H9 (cell line): ENCODE results near the gene ZFYVE27. TPM values are rescaled to one million over a fixed set of nuclear protein-coding genes. Genes with fewer than 3 reads are reported as not detected.

ENCODE experiments used
- DNase-seq: peaks from one replicate; pipeline ENCODE4 v3.0.0-alpha.2; 2017
- H2AFZ ChIP-seq: one replicate; pipeline ENCODE4 v1.6.1; 2013; ENCODE audit warnings: mild to moderate bottlenecking, low read length, control low read depth, moderate library complexity
- H2AK5ac ChIP-seq: 2 replicates; pipeline ENCODE4 v1.6.1; 2013; ENCODE audit warnings: low read length, control low read depth, mixed read lengths; ENCODE audit not compliant: insufficient read length
- H2BK120ac ChIP-seq: one replicate; pipeline ENCODE4 v1.6.1; 2013; ENCODE audit warnings: low read depth, mild to moderate bottlenecking, low read length, control low read depth, inconsistent platforms; ENCODE audit not compliant: poor library complexity, severe bottlenecking
- H2BK12ac ChIP-seq: 2 replicates; pipeline ENCODE4 v1.6.1; 2013; ENCODE audit warnings: low read length, control low read depth, mixed read lengths, low read depth; ENCODE audit not compliant: insufficient read length
- H2BK15ac ChIP-seq: 2 replicates; pipeline ENCODE4 v1.6.1; 2013; ENCODE audit warnings: low read depth, low read length, control low read depth
- H2BK20ac ChIP-seq: one replicate; pipeline ENCODE4 v1.6.1; 2013; ENCODE audit warnings: low read depth, mild to moderate bottlenecking, low read length, control low read depth, inconsistent platforms; ENCODE audit not compliant: poor library complexity, severe bottlenecking
- H2BK5ac ChIP-seq: 2 replicates; pipeline ENCODE4 v1.6.1; 2013; ENCODE audit warnings: low read length, control low read depth, mixed read lengths; ENCODE audit not compliant: insufficient read length
- H3K14ac ChIP-seq: 2 replicates; pipeline ENCODE4 v1.6.1; 2013; ENCODE audit warnings: low read length, control low read depth; ENCODE audit not compliant: insufficient read depth
- H3K18ac ChIP-seq: 2 replicates; pipeline ENCODE4 v1.6.1; 2013; ENCODE audit warnings: low read depth, mild to moderate bottlenecking, mixed read lengths, low read length, control low read depth; ENCODE audit not compliant: insufficient read length
- H3K23ac ChIP-seq: 2 replicates; pipeline ENCODE4 v1.6.1; 2013; ENCODE audit warnings: low read length, control low read depth, mixed read lengths, low read depth; ENCODE audit not compliant: insufficient read length
- H3K23me2 ChIP-seq: 2 replicates; pipeline ENCODE4 v1.6.1; 2013; ENCODE audit warnings: low read depth, mild to moderate bottlenecking, mixed read lengths, low read length, control low read depth; ENCODE audit not compliant: insufficient read length, poor library complexity, severe bottlenecking
- H3K27ac ChIP-seq: 2 replicates; pipeline ENCODE4 v1.5.1; 2013; ENCODE audit warnings: low read length, control low read depth, mixed read lengths, low read depth; ENCODE audit not compliant: insufficient read length
- H3K27me3 ChIP-seq: 2 replicates; pipeline ENCODE4 v1.6.1; 2013; ENCODE audit warnings: low read length, control low read depth, inconsistent platforms; ENCODE audit not compliant: insufficient read depth
- H3K4ac ChIP-seq: 2 replicates; pipeline ENCODE4 v1.6.1; 2013; ENCODE audit warnings: low read depth, mild to moderate bottlenecking, control low read depth, inconsistent platforms, low read length, moderate library complexity
- H3K4me1 ChIP-seq: 2 replicates; pipeline ENCODE4 v1.6.1; 2013; ENCODE audit warnings: low read length, control low read depth, inconsistent platforms; ENCODE audit not compliant: insufficient read depth
- H3K4me2 ChIP-seq: 2 replicates; pipeline ENCODE4 v1.6.1; 2013; ENCODE audit warnings: low read length, control low read depth, mixed read lengths; ENCODE audit not compliant: insufficient read length, insufficient read depth
- H3K56ac ChIP-seq: 2 replicates; pipeline ENCODE4 v1.6.1; 2013; ENCODE audit warnings: low read depth, mild to moderate bottlenecking, mixed read lengths, low read length, control low read depth; ENCODE audit not compliant: insufficient read length
- H3K79me1 ChIP-seq: 2 replicates; pipeline ENCODE4 v1.6.1; 2013; ENCODE audit warnings: low read depth, mild to moderate bottlenecking, moderate library complexity, low read length, control low read depth, inconsistent platforms; ENCODE audit not compliant: insufficient read depth, poor library complexity, severe bottlenecking
- H3K79me2 ChIP-seq: 2 replicates; pipeline ENCODE4 v1.6.1; 2013; ENCODE audit warnings: low read length, control low read depth, inconsistent platforms; ENCODE audit not compliant: insufficient read depth
- H3K9ac ChIP-seq: 2 replicates; pipeline ENCODE4 v1.6.1; 2013; ENCODE audit warnings: low read length, control low read depth, mixed read lengths; ENCODE audit not compliant: insufficient read length; ENCODE audit errors: extremely low read depth
- H3K9me3 ChIP-seq: one replicate; pipeline ENCODE4 v1.6.1; 2013; ENCODE audit warnings: low read depth, low read length, inconsistent platforms; ENCODE audit not compliant: control insufficient read depth
- H3T11ph ChIP-seq: one replicate; pipeline ENCODE4 v1.6.1; 2013; ENCODE audit warnings: mild to moderate bottlenecking, low read length, control low read depth, inconsistent platforms
- H4K20me1 ChIP-seq: one replicate; pipeline ENCODE4 v1.6.1; 2013; ENCODE audit not compliant: control insufficient read depth, insufficient read length, insufficient read depth
- H4K5ac ChIP-seq: 2 replicates; pipeline ENCODE4 v1.6.1; 2013; ENCODE audit warnings: low read depth, mild to moderate bottlenecking, mixed read lengths, low read length, control low read depth; ENCODE audit not compliant: insufficient read length
- H4K8ac ChIP-seq: replicated peaks from 2 replicates; pipeline ENCODE4 v1.6.1; 2013; ENCODE audit warnings: low read length, control low read depth, mixed read lengths, low read depth; ENCODE audit not compliant: insufficient read length
- H4K91ac ChIP-seq: 2 replicates; pipeline ENCODE4 v1.6.1; 2013; ENCODE audit warnings: low read depth, mild to moderate bottlenecking, moderate library complexity, mixed read lengths, low read length, control low read depth; ENCODE audit not compliant: insufficient read length
- H3K27ac Mint-ChIP-seq, 3 experiments: 2 replicates in 2 of 3; 3 replicates in 1 of 3; pipeline ENCODE4 v1.8.0; 2020 to 2021; ENCODE audit warnings: mixed read lengths in 3 of 3, mild to moderate bottlenecking in 1 of 3, moderate library complexity in 1 of 3
- H3K27me3 Mint-ChIP-seq: 2 replicates; pipeline ENCODE4 v1.8.0; 2021; ENCODE audit warnings: low read depth, mild to moderate bottlenecking, moderate library complexity, mixed read lengths
- H3K36me3 Mint-ChIP-seq, 3 experiments: 2 replicates in 2 of 3; 3 replicates in 1 of 3; pipeline ENCODE4 v1.8.0; 2020 to 2021; ENCODE audit warnings: low read depth in 3 of 3, mixed read lengths in 3 of 3; ENCODE audit not compliant: insufficient read depth in 1 of 3
- H3K4me1 Mint-ChIP-seq, 2 experiments: 2 replicates each; pipeline ENCODE4 v1.8.0; 2020; ENCODE audit warnings: mixed read lengths in 2 of 2
- H3K4me3 Mint-ChIP-seq, 2 experiments: 2 replicates in 1 of 2; 3 replicates in 1 of 2; pipeline ENCODE4 v1.8.0; 2020 to 2021; ENCODE audit warnings: mild to moderate bottlenecking in 2 of 2, mixed read lengths in 2 of 2, moderate library complexity in 1 of 2
- H3K9me3 Mint-ChIP-seq, 2 experiments: 2 replicates in 1 of 2; 3 replicates in 1 of 2; pipeline ENCODE4 v1.8.0; 2020; ENCODE audit warnings: mild to moderate bottlenecking in 2 of 2, mixed read lengths in 2 of 2, moderate library complexity in 1 of 2
- WGBS: extraction: QIAGEN DNeasy Blood & Tissue Kit; methylation state at CpG from one replicate; pipeline ENCODE4 v1.1.7; 2013; ENCODE audit warnings: missing lambda C conversion rate, low lambda C conversion rate, mixed read lengths; ENCODE audit not compliant: insufficient read length; ENCODE audit errors: extremely low coverage; 5-methylcytosine and 5-hydroxymethylcytosine counted together
- total RNA-seq: library from RNA; stranded (reverse); gene quantifications from 2 replicates; pipeline ENCODE4 v1.2.1, GENCODE V29; 2021
- TF ChIP-seq, protein P1 (sequence below): fragments of 200-600 bp; sonication (generic); conservative IDR thresholded peaks from 3 replicates; pipeline ENCODE4 v1.8.0; 2021; ENCODE audit warnings: antibody characterized with exemption, mild to moderate bottlenecking

ZFYVE27 gene
- total RNA-seq, 1 experiment from 2014 or later: 33.2 TPM

DNA sequence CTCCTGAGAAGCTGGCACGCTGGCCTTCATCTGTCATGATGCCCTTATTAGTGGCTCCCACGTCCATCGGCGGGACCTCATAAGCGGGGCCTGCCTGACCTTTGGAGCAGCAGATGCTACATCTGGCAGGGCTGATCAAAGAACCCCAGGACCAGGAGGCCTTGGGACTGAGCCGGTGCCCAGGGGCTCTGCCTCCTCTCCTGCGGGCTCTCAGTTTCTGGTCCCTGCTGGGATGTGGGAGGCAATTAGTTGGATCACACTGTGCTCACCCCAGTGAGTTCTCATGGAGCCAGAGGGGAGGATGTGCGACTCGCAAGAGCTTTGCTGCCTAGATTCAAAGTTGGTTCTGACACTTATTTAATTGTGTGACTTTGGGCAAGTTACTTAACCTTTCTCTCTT lies 63.5 kb downstream of the ZFYVE27 start:
- no peaks in the 10 kb centered on the region for H3K4me1 ChIP-seq
- no peak overlapping the region for H4K8ac ChIP-seq
- H2AK5ac ChIP-seq: no peak overlapping the region
- H3K23me2 ChIP-seq: no peaks in the 10 kb centered on the region
- H2BK15ac ChIP-seq: no peak overlapping the region
- no peak overlapping the region for H3K4me3 Mint-ChIP-seq
- TF ChIP-seq, protein P1, sequence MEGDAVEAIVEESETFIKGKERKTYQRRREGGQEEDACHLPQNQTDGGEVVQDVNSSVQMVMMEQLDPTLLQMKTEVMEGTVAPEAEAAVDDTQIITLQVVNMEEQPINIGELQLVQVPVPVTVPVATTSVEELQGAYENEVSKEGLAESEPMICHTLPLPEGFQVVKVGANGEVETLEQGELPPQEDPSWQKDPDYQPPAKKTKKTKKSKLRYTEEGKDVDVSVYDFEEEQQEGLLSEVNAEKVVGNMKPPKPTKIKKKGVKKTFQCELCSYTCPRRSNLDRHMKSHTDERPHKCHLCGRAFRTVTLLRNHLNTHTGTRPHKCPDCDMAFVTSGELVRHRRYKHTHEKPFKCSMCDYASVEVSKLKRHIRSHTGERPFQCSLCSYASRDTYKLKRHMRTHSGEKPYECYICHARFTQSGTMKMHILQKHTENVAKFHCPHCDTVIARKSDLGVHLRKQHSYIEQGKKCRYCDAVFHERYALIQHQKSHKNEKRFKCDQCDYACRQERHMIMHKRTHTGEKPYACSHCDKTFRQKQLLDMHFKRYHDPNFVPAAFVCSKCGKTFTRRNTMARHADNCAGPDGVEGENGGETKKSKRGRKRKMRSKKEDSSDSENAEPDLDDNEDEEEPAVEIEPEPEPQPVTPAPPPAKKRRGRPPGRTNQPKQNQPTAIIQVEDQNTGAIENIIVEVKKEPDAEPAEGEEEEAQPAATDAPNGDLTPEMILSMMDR: no peak
- no peak overlapping the region for H4K5ac ChIP-seq
- no peak overlapping the region for H3T11ph ChIP-seq
- H4K20me1 ChIP-seq: no peaks in the 10 kb centered on the region
- no peak overlapping the region for H3K27ac ChIP-seq
- no peak overlapping the region for H3K23ac ChIP-seq
- H3K18ac ChIP-seq: no peak overlapping the region
- H2BK120ac ChIP-seq: no peak overlapping the region
- no peak overlapping the region for H2AFZ ChIP-seq
- H3K4ac ChIP-seq: no peak overlapping the region
- H3K79me1 ChIP-seq: no peaks in the 10 kb centered on the region
- peaks cover 17% of the 10 kb centered on the region for H3K27me3 Mint-ChIP-seq
- H3K14ac ChIP-seq: no peak overlapping the region
- H3K9me3 ChIP-seq: no peaks in the 10 kb centered on the region
- DNase-seq: no peak
- no peaks in the 10 kb centered on the region for H3K79me2 ChIP-seq
- H2BK20ac ChIP-seq: no peak overlapping the region
- H2BK12ac ChIP-seq: no peak overlapping the region
- H3K27ac Mint-ChIP-seq: no peak overlapping the region
- WGBS: no CpG with 5 or more reads among the region's 9 CpGs
- no peak overlapping the region for H3K4me2 ChIP-seq
- H3K36me3 Mint-ChIP-seq: no peaks in the 10 kb centered on the region; a peak in 1 of 7 replicates
- no peak overlapping the region for H4K91ac ChIP-seq
- H3K9ac ChIP-seq: no peak overlapping the region
- H3K27me3 ChIP-seq: no peaks in the 10 kb centered on the region
- H3K4me1 Mint-ChIP-seq: peaks cover 2 to 6% of the 10 kb centered on the region in 2 experiments; a peak in 3 of 4 replicates
- no peak overlapping the region for H2BK5ac ChIP-seq
- peaks cover 8 to 12% of the 10 kb centered on the region in 2 experiments for H3K9me3 Mint-ChIP-seq
- no peak overlapping the region for H3K56ac ChIP-seq
